Loucy (cell line): ENCODE data around the gene RADX.

Source experiments
- CTCF ChIP-seq: fragments of 200-600 bp; sonication (generic); conservative IDR thresholded peaks from 2 replicates; pipeline ENCODE4 v1.5.1; 2014; ENCODE audit warnings: mild to moderate bottlenecking, antibody characterized with exemption, low read length
- EZH2phosphoT487 ChIP-seq: fragments of 200-600 bp; IDR thresholded peaks from 2 replicates; pipeline ENCODE4 v1.6.1; 2018; ENCODE audit warnings: antibody characterized with exemption, mild to moderate bottlenecking, moderate library complexity, borderline replicate concordance

- TF ChIP-seq CTCF = no peak
- TF ChIP-seq EZH2phosphoT487 = no peak
Measured at GRCh38 chrX:106585478-106585877, 26.3 kb upstream of the RADX start.
